Spleen (tissue), 11 donors: Measurements from ENCODE around the gene NPBWR2. TPM values are rescaled to one million over a fixed set of nuclear protein-coding genes. Genes with fewer than 3 reads are reported as not detected.
A peak's percentile ranks its signal among the peaks of the same experiment; 100 is the strongest.

ENCODE experiments used
- DNase-seq: peaks from one replicate; pipeline ENCODE4 v3.0.0-alpha.2; 2020
- H3K27ac ChIP-seq, 8 donors: fragments of 200-600 bp; sonication (generic) in 7 of 8; 1 replicate in 4 of 8; 2 replicates in 4 of 8; pipeline versions ENCODE4 v1.5.0 to v1.8.0; 2016 to 2021; ENCODE audit warnings: inconsistent platforms in 4 of 8, mild to moderate bottlenecking in 4 of 8, moderate library complexity in 1 of 8
- H3K27me3 ChIP-seq, 7 donors: fragments of 200-600 bp; sonication (generic) in 6 of 7; replicated peaks in 1 of 7; 1 replicate in 4 of 7; 2 replicates in 3 of 7; pipeline versions ENCODE4 v1.5.0 to v1.8.0; 2016 to 2021; ENCODE audit warnings: inconsistent platforms in 3 of 7, mild to moderate bottlenecking in 1 of 7
- H3K36me3 ChIP-seq, 6 donors: fragments of 200-600 bp; sonication (generic) in 5 of 6; 1 replicate in 4 of 6; 2 replicates in 2 of 6; pipeline versions ENCODE4 v1.5.0 to v1.8.0; 2016 to 2021; ENCODE audit warnings: inconsistent platforms in 2 of 6
- H3K4me1 ChIP-seq, 6 donors: fragments of 200-600 bp; sonication (generic) in 5 of 6; 1 replicate in 3 of 6; 2 replicates in 3 of 6; pipeline versions ENCODE4 v1.5.0 to v1.8.0; 2016 to 2021; ENCODE audit warnings: inconsistent platforms in 3 of 6
- H3K4me3 ChIP-seq, 8 donors: fragments of 200-600 bp; sonication (generic) in 7 of 8; 1 replicate in 4 of 8; 2 replicates in 4 of 8; pipeline versions ENCODE4 v1.5.0 to v1.8.0; 2016 to 2021; ENCODE audit warnings: inconsistent platforms in 4 of 8, mild to moderate bottlenecking in 4 of 8, moderate library complexity in 2 of 8
- H3K9me3 ChIP-seq, 8 donors: fragments of 200-600 bp; sonication (generic) in 7 of 8; 1 replicate in 4 of 8; 2 replicates in 4 of 8; pipeline versions ENCODE4 v1.5.0 to v1.8.0; 2016 to 2021; ENCODE audit warnings: inconsistent platforms in 4 of 8
- POLR2A ChIP-seq, 3 donors: fragments of 450-650 bp; IDR thresholded peaks; one replicate each; pipeline ENCODE4 v1.5.1; 2017; ENCODE audit warnings: antibody characterized with exemption in 3 of 3, mild to moderate bottlenecking in 1 of 3
- POLR2AphosphoS5 ChIP-seq, 3 donors: sonication (generic); formaldehyde crosslinking; IDR thresholded peaks; one replicate each; pipeline ENCODE4 v1.5.1; 2017; ENCODE audit warnings: antibody characterized with exemption in 3 of 3
- WGBS, 5 donors: extraction: QIAGEN DNeasy Blood & Tissue Kit in 3 of 5; methylation state at CpG; one replicate each; pipeline versions ENCODE4 v1.1.5 to v1.1.7; 2013 to 2018; 5-methylcytosine and 5-hydroxymethylcytosine counted together
- intact Hi-C: fragments of 100-400 bp; cut with DNase I; formaldehyde crosslinking; loops from one replicate; pipeline ENCODE4 v1.15.0; 2023; ENCODE audit warnings: low total_unique reads
- polyA plus RNA-seq, 3 donors: library from polyadenylated mRNA; stranded (reverse); fragments of 200-250 nt; gene quantifications; one replicate each; pipeline ENCODE4 v1.2.1, GENCODE V29; 2013
- total RNA-seq, 7 donors: library from RNA; depleted of rRNA in 3 of 7; stranded (reverse); fragments of >200 nt in 3 of 7; fragmentation: NEBNext Ultra II Directional in 4 of 7; extraction: Animal tissue kit (Norgen Biotek cat#: 25700) in 4 of 7; gene quantifications; one replicate each; pipeline versions ENCODE4 v1.1.0 to v1.2.1, GENCODE V29; 2016 to 2021
- TF ChIP-seq, protein P1 (sequence below), 11 experiments: fragments of 200-600 bp in 7 of 11; fragments of 450-650 bp in 4 of 11; sonication (generic) in 4 of 11; IDR thresholded peaks in 8 of 11; conservative IDR thresholded peaks in 3 of 11; 1 replicate in 7 of 11; 2 replicates in 4 of 11; pipeline versions ENCODE4 v1.4.0 to v1.8.0; 2016 to 2021; ENCODE audit warnings: antibody characterized with exemption in 11 of 11, inconsistent platforms in 4 of 11, mild to moderate bottlenecking in 1 of 11
- donor health status: healthy with polysubstance abuse.
- donor health status: DM: no; HTN: no; CAD: no; lungs with moderate emphysema.
- donor health status: DM: no; HTN: no; CAD: no.
- donor health status: Bipolar disorder and iron deficiency.
- donor health status: healthy.
- donor health status: DM: no; HTN: no; CAD: no.
- donor health status: DM: yes; HTN: yes; CAD: no.

Gene NPBWR2
- total and polyA plus RNA-seq, 10 donors, result 0.26 TPM; not detected in 9

DNA sequence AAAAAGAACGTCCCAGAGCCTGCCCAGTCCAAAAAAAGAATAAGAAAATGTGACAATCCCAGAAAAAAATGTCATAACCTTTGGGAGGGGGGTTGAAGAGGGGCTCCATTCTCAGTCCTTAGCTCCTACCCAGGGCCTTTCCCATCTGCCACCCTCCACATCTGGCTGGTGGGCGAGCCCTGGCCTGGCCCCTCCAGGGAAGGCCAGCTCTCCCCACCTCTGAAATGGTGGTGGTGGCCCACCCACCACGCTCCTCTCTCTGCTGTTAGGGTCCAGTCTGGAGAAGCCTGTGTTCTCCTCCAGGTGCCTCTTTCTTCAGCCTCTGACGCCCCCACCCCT lies 28.5 kb downstream of the NPBWR2 start:
- Histone ChIP-seq H3K9me3 (no peaks in the 10 kb centered on the region), H3K27ac (peak overlapping the region; percentile 84 to 97 (median 89)), H3K27me3 (peaks cover 0 to 12% (median 3%) of the 10 kb centered on the region in 7 donors), H3K36me3 (peaks cover 0 to 37% (median 25%) of the 10 kb centered on the region in 6 donors), H3K4me1 (peaks cover 26 to 94% (median 82%) of the 10 kb centered on the region in 6 donors), H3K4me3 (peak overlapping the region; percentile 62 to 96 (median 81))
- TF ChIP-seq POLR2A (IDR thresholded peaks at IDR 0.05) (no peak), POLR2AphosphoS5 (IDR thresholded peaks at IDR 0.05) (no peak)
- TF ChIP-seq, protein P1, sequence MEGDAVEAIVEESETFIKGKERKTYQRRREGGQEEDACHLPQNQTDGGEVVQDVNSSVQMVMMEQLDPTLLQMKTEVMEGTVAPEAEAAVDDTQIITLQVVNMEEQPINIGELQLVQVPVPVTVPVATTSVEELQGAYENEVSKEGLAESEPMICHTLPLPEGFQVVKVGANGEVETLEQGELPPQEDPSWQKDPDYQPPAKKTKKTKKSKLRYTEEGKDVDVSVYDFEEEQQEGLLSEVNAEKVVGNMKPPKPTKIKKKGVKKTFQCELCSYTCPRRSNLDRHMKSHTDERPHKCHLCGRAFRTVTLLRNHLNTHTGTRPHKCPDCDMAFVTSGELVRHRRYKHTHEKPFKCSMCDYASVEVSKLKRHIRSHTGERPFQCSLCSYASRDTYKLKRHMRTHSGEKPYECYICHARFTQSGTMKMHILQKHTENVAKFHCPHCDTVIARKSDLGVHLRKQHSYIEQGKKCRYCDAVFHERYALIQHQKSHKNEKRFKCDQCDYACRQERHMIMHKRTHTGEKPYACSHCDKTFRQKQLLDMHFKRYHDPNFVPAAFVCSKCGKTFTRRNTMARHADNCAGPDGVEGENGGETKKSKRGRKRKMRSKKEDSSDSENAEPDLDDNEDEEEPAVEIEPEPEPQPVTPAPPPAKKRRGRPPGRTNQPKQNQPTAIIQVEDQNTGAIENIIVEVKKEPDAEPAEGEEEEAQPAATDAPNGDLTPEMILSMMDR (IDR thresholded peaks at IDR 0.05 in 8 of 11, conservative IDR thresholded peaks at IDR 0.05 in 3 of 11), result no peak
- intact Hi-C loops, result no loop called here
- 1 to 5% (median 4%) methylated on average over 4 of the region's 4 CpGs for WGBS, 5 donors
- DNase-seq, result no peak

DNA sequence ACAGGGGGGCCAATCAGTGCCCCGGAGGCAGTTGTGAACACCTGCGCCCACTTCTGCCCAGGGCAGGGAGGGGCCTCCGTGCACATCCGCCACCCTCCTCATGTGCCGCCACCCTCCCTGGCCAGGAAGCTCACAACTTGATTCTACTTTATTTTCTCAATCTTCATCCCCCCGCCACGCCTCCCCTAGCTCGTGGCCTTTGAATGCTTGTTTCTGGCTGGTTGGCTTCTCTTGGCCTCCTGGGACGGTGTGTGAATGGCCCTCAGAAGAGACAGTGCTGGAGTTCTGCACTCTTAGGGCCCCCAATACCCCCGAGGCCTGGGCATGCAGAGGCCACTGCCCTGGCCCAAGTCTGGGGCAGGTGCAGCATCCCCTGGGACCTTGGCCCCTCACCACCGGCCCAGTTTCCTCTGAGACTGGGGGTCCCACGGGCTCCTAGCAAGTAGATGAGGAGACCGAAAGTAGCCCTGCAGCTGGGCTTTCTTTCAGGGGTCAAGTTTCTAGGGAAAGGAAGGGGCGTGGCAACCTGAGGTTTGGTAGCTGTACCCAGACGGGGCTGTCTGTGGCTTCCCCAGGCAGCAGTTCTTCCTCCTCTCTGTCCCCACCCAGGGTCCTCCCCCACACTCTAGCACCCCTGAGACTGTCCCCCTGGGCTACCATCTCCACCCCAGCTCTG lies 29.4 kb downstream of the NPBWR2 start:
- H3K4me1 ChIP-seq, result peaks cover 20 to 94% (median 78%) of the 10 kb centered on the region in 6 donors
- H3K4me3 ChIP-seq, result peak overlapping the region; percentile 62 to 96 (median 81)
- peaks cover 0 to 46% (median 33%) of the 10 kb centered on the region in 6 donors for H3K36me3 ChIP-seq
- no peaks in the 10 kb centered on the region for H3K9me3 ChIP-seq
- intact Hi-C loops, result no loop called here
- TF ChIP-seq, protein P1 (IDR thresholded peaks at IDR 0.05 in 8 of 11, conservative IDR thresholded peaks at IDR 0.05 in 3 of 11), result peak in 1 of 11 experiments; percentile 6
- TF ChIP-seq POLR2AphosphoS5 (IDR thresholded peaks at IDR 0.05), result peak; percentile 59 to 74 (median 71)
- no peak for TF ChIP-seq POLR2A (IDR thresholded peaks at IDR 0.05)
- DNase-seq, result peak; percentile 95
- peaks cover 0 to 3% (median 0%) of the 10 kb centered on the region in 7 donors for H3K27me3 ChIP-seq
- H3K27ac ChIP-seq, result peak overlapping the region; percentile 84 to 97 (median 89)
- 11 to 29% (median 19%) methylated on average over 13 to 15 of the region's 15 CpGs for WGBS, 5 donors

DNA sequence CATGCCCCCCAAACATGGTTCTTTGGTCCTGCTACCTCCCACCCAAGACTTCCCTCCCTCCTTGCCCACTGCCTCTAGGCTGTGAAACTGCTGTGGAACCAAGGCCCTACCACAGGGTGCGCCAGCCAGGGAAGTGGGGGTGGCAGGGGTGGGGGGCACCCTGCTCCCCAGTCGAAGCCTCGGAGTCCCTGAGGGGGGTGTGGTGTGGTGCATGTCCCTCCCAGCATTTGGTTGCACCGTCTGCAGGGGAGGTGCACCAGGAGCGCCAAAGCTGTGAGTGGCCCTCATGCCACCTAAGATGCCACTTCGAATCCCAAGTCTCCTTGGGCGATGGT lies 29.9 kb downstream of the NPBWR2 start:
- Histone ChIP-seq H3K27ac (peak overlapping the region; percentile 30 to 97 (median 89)), H3K4me1 (peaks cover 18 to 94% (median 75%) of the 10 kb centered on the region in 6 donors), H3K9me3 (no peaks in the 10 kb centered on the region), H3K4me3 (peak overlapping the region; percentile 62 to 96 (median 81)), H3K36me3 (peaks cover 0 to 51% (median 39%) of the 10 kb centered on the region in 6 donors), H3K27me3 (no peaks in the 10 kb centered on the region)
- intact Hi-C loops, result no loop called here
- 23 to 43% (median 28%) methylated on average over 3 to 7 of the region's 7 CpGs for WGBS, 5 donors
- TF ChIP-seq, protein P1 (IDR thresholded peaks at IDR 0.05 in 8 of 11, conservative IDR thresholded peaks at IDR 0.05 in 3 of 11), result no peak
- TF ChIP-seq POLR2A (IDR thresholded peaks at IDR 0.05) (no peak), POLR2AphosphoS5 (IDR thresholded peaks at IDR 0.05) (no peak)
- no peak for DNase-seq

DNA sequence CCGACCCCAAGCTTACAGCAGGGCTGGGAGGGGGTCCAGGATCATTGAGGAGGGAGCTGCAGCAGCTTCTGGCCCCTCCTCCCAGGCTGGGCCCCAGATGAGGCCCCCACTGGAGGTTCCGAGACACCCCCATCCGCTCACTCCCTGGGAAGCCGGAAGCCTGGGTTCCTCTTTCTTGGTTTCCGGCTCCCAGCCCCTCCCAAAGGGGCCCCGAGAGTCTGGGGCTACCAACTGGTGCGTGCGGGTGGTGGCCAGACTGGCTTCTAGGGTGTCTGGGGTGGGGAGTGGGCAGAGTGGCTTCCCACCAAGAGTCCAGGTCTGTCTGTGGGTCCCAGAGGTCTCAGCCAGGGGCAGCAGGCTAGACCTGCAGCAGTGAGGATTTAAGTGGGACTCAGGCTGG lies 30.3 kb downstream of the NPBWR2 start:
- H3K4me3 ChIP-seq, result peak overlapping the region; percentile 62 to 96 (median 81)
- 31 to 53% (median 39%) methylated on average over 4 to 8 of the region's 8 CpGs for WGBS, 5 donors
- no peaks in the 10 kb centered on the region for H3K9me3 ChIP-seq
- peaks cover 18 to 94% (median 73%) of the 10 kb centered on the region in 6 donors for H3K4me1 ChIP-seq
- H3K27me3 ChIP-seq, result no peaks in the 10 kb centered on the region
- peak; percentile 95 for DNase-seq
- peak overlapping the region; percentile 30 to 97 (median 89) for H3K27ac ChIP-seq
- peaks cover 0 to 55% (median 43%) of the 10 kb centered on the region in 6 donors for H3K36me3 ChIP-seq
- TF ChIP-seq POLR2A (IDR thresholded peaks at IDR 0.05) (no peak), POLR2AphosphoS5 (IDR thresholded peaks at IDR 0.05) (peak; percentile 67 to 79 (median 75))
- TF ChIP-seq, protein P1 (IDR thresholded peaks at IDR 0.05 in 8 of 11, conservative IDR thresholded peaks at IDR 0.05 in 3 of 11), result no peak
- intact Hi-C loops, result no loop called here
